Stromal cell of bone marrow (primary cell): ENCODE results near the gene TCERG1L.

ENCODE experiments used
- DNase-seq: peaks from one replicate; pipeline ENCODE4 v3.0.0-alpha.2; 2012; ENCODE audit warnings: low read depth

TCERG1L gene

GRCh38 chr10:131207176-131207575 lies 104.3 kb downstream of the TCERG1L start:
- DNase-seq = no peak

- DNase-seq = no peak
These were observed 105.2 kb downstream of the TCERG1L start for GRCh38 chr10:131206111-131206995.

GRCh38 chr10:131205556-131205955 lies 106.0 kb downstream of the TCERG1L start:
- no peak for DNase-seq

GRCh38 chr10:131204406-131205152 lies 106.9 kb downstream of the TCERG1L start:
- no peak for DNase-seq

- no peak for DNase-seq
These were observed 107.8 kb downstream of the TCERG1L start for GRCh38 chr10:131203456-131204357.

GRCh38 chr10:131202990-131203389 lies 108.5 kb downstream of the TCERG1L start:
- no peak for DNase-seq

- DNase-seq = no peak
These were observed 109.6 kb downstream of the TCERG1L start for GRCh38 chr10:131201741-131202515.

- DNase-seq = no peak
These were observed 110.6 kb downstream of the TCERG1L start for GRCh38 chr10:131200856-131201470.

- no peak for DNase-seq
These were observed 111.9 kb downstream of the TCERG1L start for GRCh38 chr10:131199646-131200045.

GRCh38 chr10:131198843-131199242 lies 112.7 kb downstream of the TCERG1L start:
- no peak for DNase-seq

- DNase-seq = no peak
These were observed 113.1 kb downstream of the TCERG1L start for GRCh38 chr10:131198401-131198800.

- no peak for DNase-seq
These were observed 115.2 kb downstream of the TCERG1L start for GRCh38 chr10:131196176-131196885.

- no peak for DNase-seq
These were observed 115.9 kb downstream of the TCERG1L start for GRCh38 chr10:131195558-131196159.

- no peak for DNase-seq
These were observed 116.4 kb downstream of the TCERG1L start for GRCh38 chr10:131195116-131195515.

- no peak for DNase-seq
These were observed 117.6 kb downstream of the TCERG1L start for GRCh38 chr10:131193923-131194322.

GRCh38 chr10:131188494-131188893 lies 123.0 kb downstream of the TCERG1L start:
- DNase-seq = no peak

- DNase-seq = no peak
These were observed 123.6 kb downstream of the TCERG1L start for GRCh38 chr10:131187926-131188325.

GRCh38 chr10:131187274-131187673 lies 124.2 kb downstream of the TCERG1L start:
- no peak for DNase-seq

- no peak for DNase-seq
These were observed 124.8 kb downstream of the TCERG1L start for GRCh38 chr10:131186547-131187253.
